Glomerular visceral epithelial cell (primary cell): Measurements from ENCODE around the gene GALNS.
A peak's percentile ranks its signal among the peaks of the same experiment; 100 is the strongest.

Experiments
- DNase-seq: peaks from one replicate; pipeline ENCODE4 v3.0.0-alpha.2; 2016; ENCODE audit errors: extremely low spot score

Gene GALNS

GRCh38 chr16:88857728-88858339 is 1.1 kb upstream of the GALNS start:
- peak; percentile 64 for DNase-seq

- DNase-seq: no peak
These were observed 472 bp downstream of the GALNS start for GRCh38 chr16:88856122-88856827.

GRCh38 chr16:88855736-88856121 is 1.0 kb downstream of the GALNS start:
- no peak for DNase-seq

- no peak for DNase-seq
These were observed 1.6 kb downstream of the GALNS start for GRCh38 chr16:88855176-88855575.

GRCh38 chr16:88854306-88855111 is 2.2 kb downstream of the GALNS start:
- no peak for DNase-seq

- DNase-seq: no peak
These were observed 3.3 kb downstream of the GALNS start for GRCh38 chr16:88853325-88853941.

- no peak for DNase-seq
These were observed 5.1 kb downstream of the GALNS start for GRCh38 chr16:88851616-88852015.

- DNase-seq: no peak
These were observed 6.1 kb downstream of the GALNS start for GRCh38 chr16:88850531-88851199.

- no peak for DNase-seq
These were observed 8.2 kb downstream of the GALNS start for GRCh38 chr16:88848557-88848956.

GRCh38 chr16:88847654-88848053 is 9.1 kb downstream of the GALNS start:
- no peak for DNase-seq

- DNase-seq: no peak
These were observed 10.7 kb downstream of the GALNS start for GRCh38 chr16:88846088-88846487.

- no peak for DNase-seq
These were observed 12.2 kb downstream of the GALNS start for GRCh38 chr16:88844419-88845036.

- DNase-seq: no peak
These were observed 13.5 kb downstream of the GALNS start for GRCh38 chr16:88843256-88843655.

GRCh38 chr16:88842806-88843205 is 13.9 kb downstream of the GALNS start:
- no peak for DNase-seq

GRCh38 chr16:88842308-88842756 is 14.4 kb downstream of the GALNS start:
- no peak for DNase-seq

GRCh38 chr16:88841521-88842307 is 15.0 kb downstream of the GALNS start:
- DNase-seq: no peak

GRCh38 chr16:88840600-88841215 is 16.0 kb downstream of the GALNS start:
- no peak for DNase-seq

GRCh38 chr16:88839745-88840599 is 16.8 kb downstream of the GALNS start:
- no peak for DNase-seq

- no peak for DNase-seq
These were observed 17.7 kb downstream of the GALNS start for GRCh38 chr16:88839026-88839529.
